ENCODE measurements around the gene KDM4B.

The KDM4B gene

DNA sequence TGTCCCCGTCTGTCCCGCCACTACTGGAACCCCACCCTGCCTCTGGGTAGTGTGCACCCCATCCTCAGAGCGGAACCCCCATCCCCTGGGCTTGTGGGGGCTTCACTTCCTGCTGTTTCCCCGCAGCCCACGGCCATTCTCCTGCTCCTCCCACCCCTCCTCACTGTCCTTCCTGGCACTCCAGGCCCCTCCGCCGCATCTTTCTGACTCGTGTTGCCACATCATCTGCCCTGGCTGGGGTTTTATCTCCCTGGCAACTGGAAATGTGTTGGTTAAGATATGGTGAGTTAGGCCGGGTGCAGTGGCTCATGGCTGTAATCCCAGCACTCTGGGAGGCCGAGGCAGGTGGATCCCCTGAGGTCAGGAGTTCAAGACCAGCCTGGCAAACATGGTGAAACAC is 37.3 kb downstream of the KDM4B start:
- TF ChIP-seq, protein P1, sequence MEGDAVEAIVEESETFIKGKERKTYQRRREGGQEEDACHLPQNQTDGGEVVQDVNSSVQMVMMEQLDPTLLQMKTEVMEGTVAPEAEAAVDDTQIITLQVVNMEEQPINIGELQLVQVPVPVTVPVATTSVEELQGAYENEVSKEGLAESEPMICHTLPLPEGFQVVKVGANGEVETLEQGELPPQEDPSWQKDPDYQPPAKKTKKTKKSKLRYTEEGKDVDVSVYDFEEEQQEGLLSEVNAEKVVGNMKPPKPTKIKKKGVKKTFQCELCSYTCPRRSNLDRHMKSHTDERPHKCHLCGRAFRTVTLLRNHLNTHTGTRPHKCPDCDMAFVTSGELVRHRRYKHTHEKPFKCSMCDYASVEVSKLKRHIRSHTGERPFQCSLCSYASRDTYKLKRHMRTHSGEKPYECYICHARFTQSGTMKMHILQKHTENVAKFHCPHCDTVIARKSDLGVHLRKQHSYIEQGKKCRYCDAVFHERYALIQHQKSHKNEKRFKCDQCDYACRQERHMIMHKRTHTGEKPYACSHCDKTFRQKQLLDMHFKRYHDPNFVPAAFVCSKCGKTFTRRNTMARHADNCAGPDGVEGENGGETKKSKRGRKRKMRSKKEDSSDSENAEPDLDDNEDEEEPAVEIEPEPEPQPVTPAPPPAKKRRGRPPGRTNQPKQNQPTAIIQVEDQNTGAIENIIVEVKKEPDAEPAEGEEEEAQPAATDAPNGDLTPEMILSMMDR (IDR thresholded peaks at IDR 0.05; ENCODE audit: low read depth, low read length): no peak
- DNase-seq (ENCODE audit: extremely low read depth, low read depth): no peak

DNA sequence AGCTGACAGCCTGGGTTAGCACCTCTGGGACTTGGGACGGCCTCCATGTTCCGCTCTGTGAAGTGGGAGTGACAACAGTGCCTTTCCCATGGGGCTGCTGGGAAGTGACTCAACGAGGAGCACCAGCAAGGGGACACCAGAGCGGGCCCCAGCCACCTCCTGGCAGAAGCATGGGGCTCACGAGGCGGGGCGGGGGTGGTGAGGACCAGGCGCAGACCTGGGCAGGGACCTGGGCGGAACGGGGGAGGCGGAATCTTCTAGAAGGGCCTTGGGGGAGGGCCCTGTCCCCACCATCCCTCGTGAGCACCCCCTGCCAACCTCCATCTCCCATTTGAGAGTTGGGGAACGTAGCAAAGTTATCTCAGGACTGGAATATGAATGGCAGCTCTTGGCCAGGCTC is 37.9 kb downstream of the KDM4B start:
- TF ChIP-seq, protein P1 (IDR thresholded peaks at IDR 0.05; ENCODE audit: low read depth, low read length): no peak
- DNase-seq (ENCODE audit: extremely low read depth, low read depth): no peak

DNA sequence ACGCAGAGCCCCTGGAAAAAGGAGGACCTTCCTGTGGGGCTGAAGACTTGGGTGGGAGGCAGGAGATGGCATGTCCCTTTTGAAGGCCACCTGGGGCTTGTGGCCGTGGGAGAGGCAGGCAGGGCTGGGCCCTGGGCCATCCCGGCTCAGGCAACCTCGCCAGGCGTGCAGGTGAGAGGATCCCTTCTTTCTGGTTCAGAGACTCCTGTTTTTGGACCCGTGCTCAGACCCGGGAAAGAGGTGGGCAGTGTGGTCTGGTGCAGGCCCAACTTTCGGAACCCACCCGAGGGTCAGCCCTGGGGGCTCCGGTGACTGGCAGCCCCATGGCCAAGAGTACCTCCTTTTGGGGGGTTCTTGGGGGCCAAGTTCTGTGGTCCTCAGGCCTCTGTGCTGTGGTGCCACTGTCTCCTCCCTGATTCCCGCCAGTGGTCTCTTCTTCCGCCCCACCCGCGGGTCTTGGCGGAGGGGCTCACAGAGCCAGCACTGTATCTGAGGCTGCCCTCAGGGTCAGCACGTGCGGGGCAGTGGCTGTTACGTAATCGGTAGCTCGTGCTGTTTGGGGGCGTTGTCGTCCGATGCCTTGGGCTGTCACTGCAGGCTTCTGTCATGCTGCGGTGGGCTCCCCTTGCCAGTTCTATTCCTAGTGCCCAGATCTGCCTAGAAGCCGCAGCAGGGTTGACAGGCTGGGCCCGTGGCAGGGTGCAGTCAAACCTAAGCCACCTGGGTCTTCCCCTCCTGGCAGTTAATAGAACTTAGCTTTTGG is 42.7 kb downstream of the KDM4B start:
- no peak for DNase-seq (ENCODE audit: extremely low read depth, low read depth)
- TF ChIP-seq, protein P1 (IDR thresholded peaks at IDR 0.05; ENCODE audit: low read depth, low read length): no peak

- DNase-seq (ENCODE audit: extremely low read depth, low read depth): no peak
- TF ChIP-seq, protein P1 (IDR thresholded peaks at IDR 0.05; ENCODE audit: low read depth, low read length): no peak
Observed at GRCh38 chr19:5012688-5013457, 44.0 kb downstream of the KDM4B start.

- TF ChIP-seq, protein P1 (IDR thresholded peaks at IDR 0.05; ENCODE audit: low read depth, low read length): no peak
- DNase-seq (ENCODE audit: extremely low read depth, low read depth): no peak
Observed at GRCh38 chr19:5013761-5014160, 44.8 kb downstream of the KDM4B start.

DNA sequence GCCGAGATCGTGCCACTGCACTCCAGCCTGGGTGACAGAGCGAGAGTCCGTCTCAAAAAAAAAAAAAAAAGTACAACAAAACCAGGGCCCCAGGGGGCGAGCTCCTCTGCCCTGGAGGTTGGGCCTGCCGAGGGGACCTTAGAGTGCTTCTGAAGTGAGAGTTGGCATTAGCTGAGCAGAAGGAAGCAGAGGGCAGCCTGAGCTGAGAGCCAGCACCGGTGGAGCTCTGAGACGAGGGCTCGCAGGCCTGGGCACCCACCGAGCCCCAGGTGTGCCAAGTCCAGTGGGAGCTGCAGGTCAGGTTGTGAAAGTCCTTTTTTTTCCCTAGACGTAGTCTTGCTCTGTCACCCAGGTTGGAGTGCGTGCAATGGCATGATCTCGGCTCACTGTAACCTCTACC is 46.0 kb downstream of the KDM4B start:
- TF ChIP-seq, protein P1 (IDR thresholded peaks at IDR 0.05; ENCODE audit: low read depth, low read length): no peak
- DNase-seq (ENCODE audit: extremely low read depth, low read depth): no peak

DNA sequence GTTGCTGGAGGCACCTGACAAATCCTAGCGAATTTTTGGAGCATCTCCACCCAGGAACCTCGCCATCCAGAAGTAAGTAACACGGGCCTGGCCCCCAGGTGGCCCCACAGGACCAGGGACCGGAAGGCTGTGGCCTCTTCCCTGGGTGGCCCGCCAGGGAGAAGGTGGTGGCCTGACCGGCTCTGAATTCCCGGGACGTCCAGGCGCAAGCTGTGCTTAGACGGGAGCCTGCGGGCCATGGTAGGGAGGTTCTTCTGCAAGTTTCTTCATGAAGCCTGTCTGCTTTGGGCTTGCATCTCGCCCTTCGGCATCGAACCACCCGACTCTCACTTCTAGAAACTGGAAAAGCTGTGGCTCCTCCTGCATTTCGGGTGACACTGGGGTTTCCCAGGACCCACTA is 47.4 kb downstream of the KDM4B start:
- TF ChIP-seq, protein P1 (IDR thresholded peaks at IDR 0.05; ENCODE audit: low read depth, low read length): no peak
- no peak for DNase-seq (ENCODE audit: extremely low read depth, low read depth)

Measured in AG09319 (cell line).